Activated CD4-positive, alpha-beta T cell treated with anti-CD3 and anti-CD28 coated beads for 48 hours (primary cell): ENCODE data around the gene LRRC14B.
"Not testable (repeated sequence)": the region's sequence is repeated elsewhere in the genome, so short reads cannot be mapped to it uniquely, and the experiment has no call there.

Source experiments
- DNase-seq: peaks from one replicate; pipeline ENCODE4 v3.0.0-alpha.2; 2020

The LRRC14B gene

GRCh38 chr5:160921-161802 lies 30.1 kb upstream of the LRRC14B start:
- no peak for DNase-seq

GRCh38 chr5:161803-162110 lies 29.5 kb upstream of the LRRC14B start:
- DNase-seq, result no peak

GRCh38 chr5:162190-162564 lies 29.1 kb upstream of the LRRC14B start:
- DNase-seq, result no peak

- DNase-seq, result no peak
Measured at GRCh38 chr5:162565-163337, 28.5 kb upstream of the LRRC14B start.

GRCh38 chr5:163338-163620 lies 28.0 kb upstream of the LRRC14B start:
- no peak for DNase-seq

- no peak for DNase-seq
Measured at GRCh38 chr5:163841-164240, 27.5 kb upstream of the LRRC14B start.

- no peak for DNase-seq
Measured at GRCh38 chr5:164244-164643, 27.1 kb upstream of the LRRC14B start.

- not testable (repeated sequence) for DNase-seq
Measured at GRCh38 chr5:164783-165182, 26.5 kb upstream of the LRRC14B start.

- DNase-seq, result no peak
Measured at GRCh38 chr5:166441-167372, 24.6 kb upstream of the LRRC14B start.

GRCh38 chr5:167511-167910 lies 23.8 kb upstream of the LRRC14B start:
- DNase-seq, result no peak

- no peak for DNase-seq
Measured at GRCh38 chr5:167982-168660, 23.2 kb upstream of the LRRC14B start.

GRCh38 chr5:169071-169727 lies 22.1 kb upstream of the LRRC14B start:
- DNase-seq, result no peak

GRCh38 chr5:169728-170094 lies 21.6 kb upstream of the LRRC14B start:
- no peak for DNase-seq

GRCh38 chr5:170971-171800 lies 20.1 kb upstream of the LRRC14B start:
- no peak for DNase-seq

GRCh38 chr5:171801-172331 lies 19.4 kb upstream of the LRRC14B start:
- no peak for DNase-seq

GRCh38 chr5:172421-172820 lies 18.9 kb upstream of the LRRC14B start:
- no peak for DNase-seq

- no peak for DNase-seq
Measured at GRCh38 chr5:172841-173251, 18.4 kb upstream of the LRRC14B start.

GRCh38 chr5:173392-174290 lies 17.7 kb upstream of the LRRC14B start:
- no peak for DNase-seq

- no peak for DNase-seq
Measured at GRCh38 chr5:174291-174600, 17.0 kb upstream of the LRRC14B start.

- no peak for DNase-seq
Measured at GRCh38 chr5:174876-175465, 16.3 kb upstream of the LRRC14B start.
